ENCODE results near the gene SGCA. TPM values are rescaled to one million over a fixed set of nuclear protein-coding genes. Genes with fewer than 3 reads are reported as not detected.

SGCA gene
- polyA plus RNA-seq, 1 donor (not counting 4 experiments of a cell fraction or from before 2014, with no cell fraction given): not detected

- TF ChIP-seq CTCF (optimal IDR thresholded peaks at IDR 0.05 in 1 of 3, IDR thresholded peaks at IDR 0.05 in 1 of 3, conservative IDR thresholded peaks at IDR 0.05 in 1 of 3; ENCODE audit: extremely low read depth in 1 of 3, insufficient read depth in 2 of 3, low read length in 3 of 3) (no peak), EZH2 (IDR thresholded peaks at IDR 0.05; ENCODE audit: low read length) (no peak)
- peak overlapping the region; percentile 74 for H2AFZ ChIP-seq (ENCODE audit: control insufficient read depth, low read length)
- DNase-seq (ENCODE audit: low read depth, low spot score): no peak
- peaks cover 25% of the 10 kb centered on the region for H3K27me3 ChIP-seq (ENCODE audit: control insufficient read depth, extremely low read depth, insufficient read depth, low read length)
- no peak overlapping the region for H3K9ac ChIP-seq (ENCODE audit: control insufficient read depth, extremely low read depth, insufficient read depth, low read length)
- H3K27ac ChIP-seq (ENCODE audit: control insufficient read depth, insufficient read depth, low read length): no peak overlapping the region
- H3K9me3 ChIP-seq (ENCODE audit: control insufficient read depth, low read depth, low read length): no peaks in the 10 kb centered on the region
- no peak overlapping the region for H3K4me3 ChIP-seq (ENCODE audit: control insufficient read depth in 2 of 3, extremely low read depth in 1 of 3, insufficient read depth in 2 of 3, low read depth in 1 of 3, low read length in 3 of 3)
- no peak overlapping the region for H3K4me2 ChIP-seq (ENCODE audit: control insufficient read depth, extremely low read depth, insufficient read depth, low read depth, low read length)
- H3K9me1 ChIP-seq (ENCODE audit: control insufficient read depth, extremely low read depth, insufficient read depth, low read length): no peaks in the 10 kb centered on the region
- dilution Hi-C loops (cut with MboI; ENCODE audit: extremely low pct_ligation_motif_present, low sequenced_read_pairs): no loop called here
- peaks cover 12% of the 10 kb centered on the region for H3K4me1 ChIP-seq (ENCODE audit: control insufficient read depth, extremely low read depth, insufficient read depth, low read length)
- peak; percentile 29 for FAIRE-seq
- no peaks in the 10 kb centered on the region for H3K36me3 ChIP-seq (ENCODE audit: control insufficient read depth in 2 of 2, extremely low read depth in 1 of 2, insufficient read depth in 2 of 2, low read length in 2 of 2)
- no peaks in the 10 kb centered on the region for H4K20me1 ChIP-seq (ENCODE audit: control insufficient read depth, extremely low read depth, insufficient read depth, low read length)
- H3K79me2 ChIP-seq (ENCODE audit: control insufficient read depth, insufficient read depth, low read length): no peaks in the 10 kb centered on the region
These were observed 42.0 kb upstream of the SGCA start for GRCh38 chr17:50123649-50124349.

GRCh38 chr17:50125420-50125997 lies 40.3 kb upstream of the SGCA start:
- H2AFZ ChIP-seq (ENCODE audit: control insufficient read depth, low read length): no peak overlapping the region
- TF ChIP-seq CTCF (optimal IDR thresholded peaks at IDR 0.05 in 1 of 3, IDR thresholded peaks at IDR 0.05 in 1 of 3, conservative IDR thresholded peaks at IDR 0.05 in 1 of 3; ENCODE audit: extremely low read depth in 1 of 3, insufficient read depth in 2 of 3, low read length in 3 of 3) (no peak), EZH2 (IDR thresholded peaks at IDR 0.05; ENCODE audit: low read length) (no peak)
- H3K27me3 ChIP-seq (ENCODE audit: control insufficient read depth, extremely low read depth, insufficient read depth, low read length): peaks cover 27% of the 10 kb centered on the region
- H3K9me3 ChIP-seq (ENCODE audit: control insufficient read depth, low read depth, low read length): no peaks in the 10 kb centered on the region
- no peak overlapping the region for H3K27ac ChIP-seq (ENCODE audit: control insufficient read depth, insufficient read depth, low read length)
- dilution Hi-C loops (cut with MboI; ENCODE audit: extremely low pct_ligation_motif_present, low sequenced_read_pairs): no loop called here
- no peak overlapping the region for H3K4me2 ChIP-seq (ENCODE audit: control insufficient read depth, extremely low read depth, insufficient read depth, low read depth, low read length)
- no peak for FAIRE-seq
- H3K4me3 ChIP-seq (ENCODE audit: control insufficient read depth in 2 of 3, extremely low read depth in 1 of 3, insufficient read depth in 2 of 3, low read depth in 1 of 3, low read length in 3 of 3): no peak overlapping the region
- H3K9me1 ChIP-seq (ENCODE audit: control insufficient read depth, extremely low read depth, insufficient read depth, low read length): no peaks in the 10 kb centered on the region
- H3K36me3 ChIP-seq (ENCODE audit: control insufficient read depth in 2 of 2, extremely low read depth in 1 of 2, insufficient read depth in 2 of 2, low read length in 2 of 2): no peaks in the 10 kb centered on the region
- DNase-seq (ENCODE audit: low read depth, low spot score): no peak
- H3K79me2 ChIP-seq (ENCODE audit: control insufficient read depth, insufficient read depth, low read length): no peaks in the 10 kb centered on the region
- H3K4me1 ChIP-seq (ENCODE audit: control insufficient read depth, extremely low read depth, insufficient read depth, low read length): peaks cover 15% of the 10 kb centered on the region
- no peak overlapping the region for H3K9ac ChIP-seq (ENCODE audit: control insufficient read depth, extremely low read depth, insufficient read depth, low read length)
- H4K20me1 ChIP-seq (ENCODE audit: control insufficient read depth, extremely low read depth, insufficient read depth, low read length): no peaks in the 10 kb centered on the region

Data from keratinocyte (primary cell).